ENCODE data around the gene BMF.

GRCh38 chr15:40046721-40047414, 61.8 kb downstream of the BMF start:
- TF ChIP-seq CTCF (IDR thresholded peaks at IDR 0.05), result no peak
- no peak for TF ChIP-seq EP300 (IDR thresholded peaks at IDR 0.05; ENCODE audit: low read depth)
- no peak for TF ChIP-seq POLR2A (IDR thresholded peaks at IDR 0.05)
- peak in 1 of 3 donors; percentile 35 for TF ChIP-seq POLR2AphosphoS5 (IDR thresholded peaks at IDR 0.05)

Measured in transverse colon (tissue), 4 donors.